Measurements from ENCODE around the gene KIAA1549. TPM values are rescaled to one million over a fixed set of nuclear protein-coding genes. Genes with fewer than 3 reads are reported as not detected.
"Not testable (repeated sequence)": the region's sequence is repeated elsewhere in the genome, so short reads cannot be mapped to it uniquely, and the experiment has no call there.

The KIAA1549 gene
- total RNA-seq, 1 donor from 2014 or later: 3.4 TPM

DNA sequence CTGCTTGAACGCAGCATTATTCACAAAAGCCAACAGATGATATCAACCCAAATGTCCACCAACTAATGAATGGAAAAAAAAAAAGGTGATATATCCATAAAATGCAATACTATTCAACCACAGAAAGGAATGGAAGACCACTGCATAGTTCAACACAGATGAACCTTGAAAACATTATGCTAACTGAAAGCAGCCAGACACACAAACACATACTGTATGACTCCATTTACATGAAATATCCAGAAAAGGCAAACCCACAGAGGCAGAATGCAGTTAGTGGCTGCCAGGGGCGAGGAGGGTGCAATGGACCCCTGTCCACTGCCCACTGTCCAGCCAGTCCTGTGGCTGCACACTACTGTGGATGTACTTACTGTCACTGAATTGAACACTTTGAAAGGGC lies 36.6 kb downstream of the KIAA1549 start:
- no peak for DNase-seq (ENCODE audit: low spot score)

DNA sequence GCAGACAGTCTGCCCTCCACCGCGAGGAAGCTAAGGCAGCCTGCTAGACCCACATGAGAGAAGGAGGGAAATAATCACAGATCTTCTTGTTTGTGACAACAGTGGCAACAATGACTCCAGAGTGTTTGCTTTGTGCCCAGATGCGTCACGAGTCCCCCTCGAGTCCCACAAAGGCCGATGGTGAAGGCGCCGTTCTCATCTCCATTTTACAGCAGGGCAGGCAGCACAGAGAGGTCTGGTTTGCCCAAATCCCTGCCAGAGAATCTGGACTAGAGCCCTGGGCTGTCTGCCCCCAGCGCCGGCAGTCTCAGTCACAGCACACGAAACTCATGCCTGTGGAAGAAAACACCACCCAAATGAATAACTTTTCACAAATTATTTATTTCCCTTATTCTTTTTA lies 38.1 kb downstream of the KIAA1549 start:
- DNase-seq (ENCODE audit: low spot score): no peak

DNA sequence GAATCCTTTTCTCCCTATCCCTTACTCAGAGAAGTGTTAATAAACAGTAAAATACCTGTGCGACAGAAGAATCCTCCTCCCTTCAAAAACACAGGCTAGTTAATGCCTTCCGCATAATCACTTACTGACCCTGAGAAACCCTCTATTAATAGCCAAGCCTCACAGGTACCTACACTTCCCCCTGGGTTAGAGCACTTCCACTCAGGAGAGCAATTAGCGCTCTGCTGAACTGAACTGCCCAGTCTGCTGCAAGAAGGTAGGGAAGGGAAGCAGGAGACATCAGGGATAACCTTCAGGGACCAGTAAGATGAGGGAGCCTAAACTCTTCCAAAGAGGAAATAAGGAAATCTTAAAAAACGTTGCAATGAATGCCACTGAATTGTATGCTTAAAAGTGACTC lies 39.6 kb downstream of the KIAA1549 start:
- no peak for DNase-seq (ENCODE audit: low spot score)

DNA sequence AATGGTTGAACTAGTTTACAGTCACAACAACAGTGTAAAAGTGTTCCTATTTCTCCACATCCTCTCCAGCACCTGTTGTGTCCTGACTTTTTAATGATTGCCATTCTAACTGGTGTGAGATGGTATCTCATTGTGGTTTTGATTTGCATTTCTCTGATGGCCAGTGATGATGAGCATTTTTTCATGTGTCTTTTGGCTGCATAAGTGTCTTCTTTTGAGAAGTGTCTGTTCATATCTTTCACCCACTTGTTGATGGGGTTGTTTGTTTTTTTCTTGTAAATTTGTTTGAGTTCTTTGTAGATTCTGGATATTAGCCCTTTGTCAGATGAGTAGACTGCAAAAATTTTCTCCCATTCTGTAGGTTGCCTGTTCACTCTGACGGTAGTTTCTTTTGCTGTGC lies 40.6 kb downstream of the KIAA1549 start:
- not testable (repeated sequence) for DNase-seq (ENCODE audit: low spot score)

DNA sequence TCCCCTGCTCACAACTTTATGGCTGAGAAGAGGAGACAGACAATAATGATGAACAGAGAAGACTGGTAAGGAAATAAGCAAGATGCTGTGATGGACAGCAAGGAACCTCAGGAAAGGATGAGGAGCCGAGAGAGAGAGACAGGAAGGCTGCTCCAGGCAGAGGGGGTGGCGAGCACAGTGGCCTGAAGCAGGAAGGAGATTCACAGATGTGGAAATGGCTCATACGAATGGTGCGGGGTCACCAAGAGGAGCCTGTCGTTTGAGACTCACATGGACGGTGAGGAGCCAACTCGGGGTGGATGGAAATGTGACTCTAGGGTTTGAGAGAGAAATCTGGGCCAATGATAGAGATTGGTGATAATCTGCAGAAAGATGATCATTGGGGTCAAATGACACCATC lies 43.7 kb downstream of the KIAA1549 start:
- DNase-seq (ENCODE audit: low spot score): no peak

DNA sequence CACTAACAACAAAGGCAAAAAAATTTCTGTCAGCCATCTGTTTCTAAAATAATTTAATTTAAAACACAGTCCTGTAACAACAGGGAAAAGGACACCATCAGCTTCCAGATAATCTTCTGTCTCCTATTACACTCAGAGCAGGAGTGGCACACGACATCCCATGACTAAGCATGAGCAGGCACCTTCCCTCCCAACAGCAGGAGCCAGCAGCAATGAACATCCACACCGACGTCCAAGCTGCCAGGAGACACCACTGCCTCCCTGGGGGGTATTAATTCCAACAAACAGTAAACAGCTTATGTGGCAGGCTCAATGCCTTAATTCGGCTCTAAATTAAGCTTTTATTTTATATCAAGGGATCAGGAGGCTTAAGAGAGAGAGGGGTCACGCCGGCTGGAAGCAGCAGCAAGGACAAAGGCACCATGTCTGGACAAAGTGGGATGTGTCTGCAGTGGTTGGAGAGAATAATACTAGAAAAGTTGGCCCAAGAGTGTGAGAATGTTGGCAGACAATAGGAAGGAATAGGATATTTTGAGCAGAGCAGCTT lies 45.7 kb downstream of the KIAA1549 start:
- DNase-seq (ENCODE audit: low spot score): peak; percentile 46

DNA sequence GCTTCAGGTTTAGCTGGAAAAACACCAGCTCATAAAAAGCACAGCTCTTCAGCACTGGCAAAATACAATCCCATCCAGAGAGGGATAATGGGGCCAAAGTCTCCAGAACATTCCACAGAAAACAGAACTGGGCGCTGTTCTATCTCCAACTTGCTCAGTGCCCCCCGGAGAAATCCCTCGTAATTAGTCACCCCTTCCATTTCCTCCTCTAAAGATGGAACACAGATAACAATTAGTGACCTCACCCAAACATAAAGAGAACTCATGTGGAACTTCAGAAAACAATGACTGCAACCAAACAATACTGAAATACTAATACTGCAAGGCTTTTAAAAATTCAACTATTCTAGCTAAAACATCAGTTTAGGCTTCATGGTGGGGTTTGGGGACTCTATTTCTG lies 46.3 kb downstream of the KIAA1549 start:
- DNase-seq (ENCODE audit: low spot score): peak; percentile 27

DNA sequence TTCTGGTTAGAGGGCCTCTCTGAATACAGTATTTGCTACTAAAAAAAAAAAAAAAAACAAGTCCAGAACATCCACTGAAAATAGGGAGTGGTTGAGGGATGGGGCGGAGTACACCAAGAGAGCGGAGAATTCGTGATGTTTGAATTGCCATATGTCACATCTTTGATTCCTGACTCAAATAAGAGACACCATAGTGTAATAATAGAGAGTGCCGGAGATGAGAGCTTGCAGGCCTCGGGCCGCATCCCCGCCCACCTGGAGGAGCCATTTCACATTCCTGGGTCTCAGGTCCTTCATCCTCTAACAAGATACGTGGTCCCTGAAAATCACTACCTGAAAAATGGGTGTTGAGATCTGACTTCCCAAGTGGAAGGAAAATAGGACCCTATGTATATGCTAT lies 46.8 kb downstream of the KIAA1549 start:
- DNase-seq (ENCODE audit: low spot score): no peak

DNA sequence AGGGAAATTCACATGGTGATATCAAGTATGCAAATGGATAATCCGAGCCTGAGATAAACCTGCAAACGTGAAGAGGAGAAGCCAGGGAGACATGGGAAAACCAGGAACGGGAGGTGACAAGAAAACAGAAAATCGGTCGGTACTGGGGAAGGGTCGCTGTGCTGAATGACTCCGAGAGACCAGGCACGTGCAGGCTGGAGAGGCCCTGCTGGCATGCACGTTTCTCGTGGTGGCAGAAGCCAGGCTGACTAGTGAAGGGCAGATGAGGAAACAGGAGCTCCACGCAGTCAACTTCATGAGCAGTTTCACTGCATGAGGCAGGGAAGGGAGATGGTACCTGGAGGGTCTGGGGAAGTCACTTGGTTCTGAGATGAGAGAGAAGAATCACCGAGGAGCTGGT lies 48.3 kb downstream of the KIAA1549 start:
- DNase-seq (ENCODE audit: low spot score): no peak

DNA sequence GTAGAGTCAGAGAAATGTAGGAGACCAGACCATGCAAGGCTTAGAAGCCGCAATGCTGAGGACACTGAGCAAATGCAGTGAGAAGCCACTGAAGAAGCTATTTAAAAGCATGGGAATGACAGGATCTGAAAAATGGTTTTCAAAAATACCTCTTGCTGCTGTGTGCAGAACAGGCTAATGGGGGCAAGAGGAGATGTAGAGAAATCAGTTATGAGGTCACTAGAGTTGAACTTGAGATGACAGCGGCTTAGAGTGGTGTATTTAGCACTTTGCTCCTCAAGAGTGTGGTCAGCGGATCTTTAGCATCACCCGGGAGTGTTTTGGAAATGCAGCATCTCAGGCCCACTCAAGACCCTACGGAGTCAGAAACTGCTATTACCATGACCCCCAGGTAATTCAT lies 48.8 kb downstream of the KIAA1549 start:
- DNase-seq (ENCODE audit: low spot score): no peak

DNA sequence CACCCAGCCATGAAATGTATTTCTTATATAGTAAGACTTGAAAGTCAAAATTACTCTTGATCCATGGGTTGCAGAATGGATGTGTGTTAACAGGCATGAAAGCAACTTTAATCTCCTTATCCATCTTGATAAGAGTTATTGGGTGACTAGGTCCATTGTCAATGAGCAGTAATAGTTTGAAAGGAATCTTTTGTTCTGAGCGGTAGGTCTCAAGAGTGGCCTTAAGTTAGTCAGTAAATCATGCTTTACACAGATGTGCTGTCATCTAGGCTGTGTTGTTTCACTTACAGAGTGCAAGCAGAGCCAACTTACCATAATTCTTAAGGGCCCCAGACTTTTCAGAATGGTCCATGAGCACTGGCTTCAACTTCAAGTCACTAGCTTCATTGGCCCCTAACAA lies 51.2 kb downstream of the KIAA1549 start:
- DNase-seq (ENCODE audit: low spot score): no peak

DNA sequence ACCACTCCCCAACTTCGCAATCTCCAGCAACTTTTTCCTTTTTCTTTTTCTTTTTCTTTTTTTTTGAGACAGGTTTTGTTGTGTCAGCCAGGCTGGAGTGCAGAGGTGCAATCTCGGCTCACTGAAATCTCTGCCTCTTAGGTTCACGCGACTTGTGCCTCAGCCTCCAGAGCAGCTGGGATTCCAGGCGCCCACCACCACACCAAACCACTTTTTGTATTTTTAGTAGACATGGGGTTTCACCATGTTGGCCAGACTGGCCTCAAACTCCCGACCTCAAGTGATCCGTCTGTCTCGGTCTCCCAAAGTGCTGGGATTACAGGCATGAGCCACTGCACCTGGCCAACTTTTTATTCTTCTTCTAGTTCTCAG lies 55.0 kb downstream of the KIAA1549 start:
- no peak for DNase-seq (ENCODE audit: low spot score)

DNA sequence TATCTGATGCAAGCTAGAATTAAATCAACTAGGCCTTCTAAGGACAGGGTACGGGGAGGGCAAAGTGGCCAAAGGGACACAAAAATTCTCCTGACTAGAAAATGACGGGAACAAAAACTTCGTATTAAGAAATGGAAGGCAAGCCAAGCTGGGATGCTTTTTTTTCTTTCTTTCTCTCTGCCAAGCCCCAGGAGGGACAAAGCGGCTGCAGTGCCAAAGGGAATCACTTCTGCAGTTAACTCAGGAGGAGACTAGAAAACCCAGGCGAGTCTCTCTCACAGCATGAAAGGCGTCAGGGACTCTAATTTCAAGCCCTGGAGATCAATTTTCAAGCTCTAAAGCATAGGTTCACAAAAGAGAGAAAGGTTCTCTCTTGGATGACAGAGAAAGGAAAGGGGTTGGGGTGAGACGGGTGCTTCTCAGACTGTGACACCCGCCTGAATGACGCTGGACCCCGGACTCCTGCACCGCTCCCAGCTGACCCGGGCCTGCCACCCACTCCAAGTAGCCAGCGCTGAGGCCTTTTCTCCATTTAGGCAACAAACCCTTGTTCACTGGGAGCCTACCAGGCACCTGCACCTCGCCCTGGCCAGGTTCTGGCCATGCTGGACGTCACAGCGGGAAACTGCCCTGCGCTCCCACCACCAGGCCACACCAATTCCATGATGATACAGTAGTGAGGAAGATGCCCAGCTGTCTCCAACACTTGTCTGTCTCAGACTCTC lies 56.5 kb downstream of the KIAA1549 start:
- DNase-seq (ENCODE audit: low spot score): peak; percentile 16

DNA sequence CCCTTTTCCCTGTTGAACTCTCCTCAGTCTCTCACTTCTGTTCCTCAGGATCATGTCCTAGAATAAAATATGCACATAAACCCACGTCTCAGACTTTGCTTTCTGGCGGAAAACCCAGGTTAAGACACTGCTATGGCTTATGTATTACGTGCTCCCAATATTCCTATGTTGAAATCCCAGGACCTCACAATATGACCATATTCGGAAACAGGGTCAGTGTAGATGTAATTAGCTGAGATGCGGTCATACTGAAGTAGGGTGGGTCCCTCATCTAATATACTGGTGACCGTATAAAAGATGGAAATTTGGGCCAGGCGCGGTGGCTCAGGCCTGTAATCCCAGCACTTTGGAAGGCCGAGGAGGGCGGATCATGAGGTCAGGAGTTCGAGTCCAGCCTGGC lies 59.9 kb downstream of the KIAA1549 start:
- no peak for DNase-seq (ENCODE audit: low spot score)

DNA sequence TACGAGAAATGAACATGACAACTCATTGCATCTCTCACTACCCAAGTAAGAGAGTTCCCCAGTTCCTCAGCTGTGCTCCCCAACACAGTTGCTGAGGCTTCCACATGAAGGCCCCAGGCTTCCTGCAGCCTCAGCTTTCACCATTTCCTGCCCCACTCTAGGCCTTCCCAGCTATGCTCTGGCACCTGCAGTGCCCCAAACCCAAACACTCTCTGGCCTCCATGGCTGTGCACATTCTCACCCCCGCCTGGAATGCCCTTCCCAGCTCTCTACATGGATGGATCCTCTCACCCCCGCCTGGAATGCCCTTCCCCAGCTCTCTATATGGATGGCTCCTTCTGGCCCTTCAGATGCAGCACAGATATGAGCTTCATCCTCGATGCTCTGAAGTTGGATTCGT lies 61.3 kb downstream of the KIAA1549 start:
- DNase-seq (ENCODE audit: low spot score): no peak

DNA sequence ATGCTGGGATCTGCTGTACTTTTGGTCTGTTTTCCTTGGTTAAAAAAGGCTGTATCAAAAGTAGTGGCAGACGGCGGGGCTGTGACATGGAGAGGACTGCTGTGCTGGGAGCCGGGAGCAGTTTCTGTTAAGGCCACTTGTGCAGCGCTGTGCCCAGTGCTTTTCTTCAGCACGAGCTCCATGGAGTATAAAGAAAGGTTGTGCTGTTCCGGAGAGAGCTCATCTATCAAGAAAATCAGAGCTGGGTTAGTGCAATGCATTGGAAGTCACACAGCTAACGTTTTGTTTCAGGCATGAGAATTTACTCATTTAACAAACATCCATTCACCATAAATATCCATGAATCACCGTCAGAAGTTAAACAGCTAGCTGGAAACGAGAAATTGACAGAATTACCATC lies 62.0 kb downstream of the KIAA1549 start:
- DNase-seq (ENCODE audit: low spot score): no peak

DNA sequence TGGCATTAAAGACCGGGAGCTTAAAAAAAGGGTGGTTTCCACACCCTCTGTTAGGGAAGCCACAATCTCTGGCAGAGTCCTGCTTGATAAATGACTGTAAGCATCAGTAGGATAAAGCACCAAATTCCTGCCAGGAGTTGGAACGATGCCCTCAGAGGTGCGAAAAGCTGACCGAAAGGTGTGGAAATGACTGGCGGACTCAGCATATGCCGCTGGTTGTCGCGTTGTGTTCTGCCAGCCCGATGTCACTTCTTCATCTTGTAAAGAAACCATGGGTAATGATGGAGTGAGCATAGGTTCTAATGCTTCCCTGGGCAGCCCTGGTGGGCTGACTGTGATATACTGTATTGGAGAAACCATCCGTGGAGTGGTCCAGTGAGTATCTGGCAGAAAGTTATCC lies 62.4 kb downstream of the KIAA1549 start:
- DNase-seq (ENCODE audit: low spot score): no peak

DNA sequence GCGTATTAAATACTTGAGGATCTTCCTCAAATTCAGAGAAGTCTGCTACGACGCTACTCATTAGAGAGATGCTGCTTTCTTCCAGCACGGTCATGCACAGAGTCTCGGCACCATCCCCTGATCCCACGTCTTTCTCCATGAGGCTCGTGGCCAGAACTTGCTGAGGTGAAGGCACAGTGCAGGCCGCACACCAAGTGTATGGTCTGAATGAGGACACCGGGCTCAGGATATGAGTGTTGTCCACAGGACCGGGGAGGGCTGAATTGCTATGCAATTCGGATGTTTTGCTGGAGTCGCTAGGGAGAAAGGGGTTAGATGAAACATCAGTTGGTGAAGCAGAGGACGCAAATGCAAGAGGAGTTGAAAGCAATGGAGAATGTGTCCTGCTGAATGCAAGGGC lies 63.0 kb downstream of the KIAA1549 start:
- no peak for DNase-seq (ENCODE audit: low spot score)

DNA sequence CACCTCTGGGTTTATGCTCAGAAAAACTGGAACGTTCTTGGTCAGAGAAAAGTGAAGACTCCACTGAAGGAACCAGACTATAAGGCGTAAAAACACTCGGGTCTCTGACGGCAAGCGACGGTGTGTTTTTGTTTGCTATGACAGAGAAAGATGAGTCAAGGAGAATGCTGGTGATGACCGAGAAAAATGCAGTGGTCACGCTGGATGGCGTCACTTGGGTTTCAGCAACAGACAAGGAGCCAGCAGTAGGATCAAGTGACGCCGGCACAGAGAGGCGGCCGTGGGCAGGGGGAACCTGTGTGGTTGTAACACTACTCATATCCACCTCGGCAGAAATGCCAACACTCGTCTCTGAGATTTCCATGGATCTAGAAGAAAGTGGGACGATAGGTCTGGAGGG lies 63.4 kb downstream of the KIAA1549 start:
- no peak for DNase-seq (ENCODE audit: low spot score)

DNA sequence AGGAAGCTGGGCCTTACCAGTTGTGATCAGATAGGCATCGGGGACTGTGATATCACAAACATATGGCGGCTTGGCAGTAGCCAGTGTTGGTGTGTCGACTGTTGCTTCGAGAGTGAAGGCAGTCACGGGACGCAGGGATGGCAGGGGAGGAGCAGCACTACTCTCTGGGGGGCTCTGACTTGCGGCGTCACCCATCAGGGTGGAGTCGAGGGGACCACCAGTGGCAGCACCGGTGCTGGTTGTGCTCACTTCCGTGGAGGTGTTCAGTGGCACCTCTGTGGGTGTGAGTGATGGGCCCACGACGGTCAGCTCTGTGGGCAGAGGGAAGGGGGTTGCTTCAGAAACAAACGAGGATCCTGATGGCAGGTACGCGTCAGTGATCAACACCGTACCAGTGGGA lies 64.5 kb downstream of the KIAA1549 start:
- DNase-seq (ENCODE audit: low spot score): no peak

DNA sequence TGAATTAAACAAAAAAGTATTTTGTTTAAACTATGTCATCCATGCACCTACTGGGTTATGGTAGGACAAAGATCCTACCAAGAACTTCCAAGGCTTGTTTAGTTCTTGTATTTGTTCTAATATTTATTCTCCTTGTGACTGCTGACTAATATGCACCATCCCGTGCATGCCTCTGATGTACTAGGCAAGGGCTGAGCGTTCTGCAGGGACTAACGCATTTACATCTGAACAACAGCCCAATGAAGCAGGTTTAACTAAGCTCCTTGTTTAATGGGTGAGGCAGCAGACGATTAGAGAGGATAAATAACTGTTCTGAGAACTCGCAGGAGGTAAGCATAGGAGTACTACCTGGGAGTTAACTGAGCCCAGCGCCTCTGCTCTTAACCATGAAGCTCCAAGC lies 64.9 kb downstream of the KIAA1549 start:
- DNase-seq (ENCODE audit: low spot score): no peak

DNA sequence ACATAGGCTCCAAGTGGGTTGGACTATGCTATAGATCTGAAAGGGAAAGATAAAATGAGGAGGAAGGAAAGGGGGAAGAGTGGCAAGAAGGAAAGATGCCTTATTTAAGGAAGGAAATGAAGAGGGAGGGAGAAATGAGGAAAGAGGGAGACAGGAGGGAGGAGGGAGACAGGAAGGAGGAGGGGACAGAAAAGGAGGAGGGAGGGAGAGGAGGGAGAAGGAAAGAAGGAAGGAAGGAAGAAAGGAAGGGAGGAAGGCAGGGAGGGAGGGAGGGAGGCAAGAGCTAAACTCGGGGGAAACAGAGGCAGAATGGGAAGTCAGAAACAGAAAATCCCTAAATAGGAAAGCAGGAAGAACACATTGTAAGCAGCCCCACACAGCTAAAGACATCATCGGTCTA lies 67.4 kb downstream of the KIAA1549 start:
- no peak for DNase-seq (ENCODE audit: low spot score)

DNA sequence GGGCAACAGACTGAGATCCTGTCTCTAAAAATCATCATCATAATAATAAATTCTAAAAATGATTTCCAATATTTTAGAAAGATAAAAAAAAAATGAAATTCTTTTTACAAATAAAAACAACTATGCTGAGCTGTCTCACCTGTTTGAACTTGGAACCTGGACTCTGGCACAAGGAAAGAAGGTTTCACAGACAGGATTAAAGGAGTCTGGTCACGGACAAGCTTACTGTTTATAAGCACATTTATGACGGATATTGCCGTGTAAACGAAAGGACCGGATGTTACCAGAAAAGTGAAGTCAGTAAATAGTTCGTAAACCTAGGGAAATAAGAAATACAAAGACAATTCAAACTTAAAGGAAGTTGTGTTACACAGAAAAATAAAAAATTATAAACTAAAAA lies 70.2 kb downstream of the KIAA1549 start:
- DNase-seq (ENCODE audit: low spot score): no peak

DNA sequence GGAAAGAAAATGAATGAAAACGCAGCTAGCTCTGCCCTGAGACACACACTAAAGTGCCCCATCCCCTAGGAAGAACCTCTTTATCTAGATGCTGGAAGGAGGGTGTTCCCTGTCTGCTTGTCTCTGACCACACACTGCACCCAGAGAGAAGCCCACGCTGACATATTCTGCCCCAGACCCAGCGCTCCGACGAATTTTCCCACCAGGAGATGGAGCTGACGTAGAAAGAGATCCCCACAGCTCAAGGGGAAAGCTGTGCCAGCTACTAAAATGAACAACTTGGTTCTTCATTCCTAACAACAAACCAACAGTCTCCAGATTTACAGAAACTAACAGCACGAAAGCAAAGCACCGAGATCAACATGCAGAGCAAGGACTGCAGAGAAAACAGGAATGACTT lies 73.3 kb downstream of the KIAA1549 start:
- DNase-seq (ENCODE audit: low spot score): peak; percentile 54

Measured in umbilical cord (tissue), 2 donors.